Left ventricle myocardium inferior (tissue), 1 donor: Measurements from ENCODE around the gene CORO6. TPM values are rescaled to one million over a fixed set of nuclear protein-coding genes. Genes with fewer than 3 reads are reported as not detected.

Experiments
- DNase-seq: peaks from one replicate; pipeline ENCODE4 v3.0.0-alpha.2; 2020
- H3K27ac ChIP-seq: fragments of 200-600 bp; replicated peaks from 2 replicates; pipeline ENCODE4 v1.8.0; 2021
- H3K27me3 ChIP-seq: fragments of 200-600 bp; 2 replicates; pipeline ENCODE4 v1.8.0; 2021; ENCODE audit warnings: low read depth
- H3K36me3 ChIP-seq: fragments of 200-600 bp; 2 replicates; pipeline ENCODE4 v1.8.0; 2021
- H3K4me1 ChIP-seq: fragments of 200-600 bp; 2 replicates; pipeline ENCODE4 v1.8.0; 2021
- H3K4me3 ChIP-seq: fragments of 200-600 bp; 2 replicates; pipeline ENCODE4 v1.8.0; 2021; ENCODE audit warnings: mild to moderate bottlenecking, moderate library complexity
- H3K9me3 ChIP-seq: fragments of 200-600 bp; replicated peaks from 2 replicates; pipeline ENCODE4 v1.8.0; 2021
- CTCF ChIP-seq: fragments of 200-600 bp; IDR thresholded peaks from 2 replicates; pipeline ENCODE4 v1.8.0; 2021; ENCODE audit warnings: antibody characterized with exemption, mild to moderate bottlenecking, borderline replicate concordance
- intact Hi-C: fragments of 100-400 bp; cut with micrococcal nuclease; formaldehyde crosslinking; loops from one replicate; pipeline ENCODE4 v1.11.0; 2022
- total RNA-seq: library from RNA; stranded (reverse); fragmentation: NEBNext Ultra II Directional; extraction: Animal tissue kit (Norgen Biotek cat#: 25700); gene quantifications from one replicate; pipeline ENCODE4 v1.2.1, GENCODE V29; 2021
- donor health status: DM: no; HTN: yes; CAD: no; lungs with severe emphysema.

The CORO6 gene
- total RNA-seq, 1 donor from 2014 or later, result 101 TPM

- no peak for DNase-seq
- Histone ChIP-seq H3K9me3 (no peaks in the 10 kb centered on the region), H3K27me3 (no peaks in the 10 kb centered on the region), H3K36me3 (no peaks in the 10 kb centered on the region), H3K4me1 (peaks cover 14% of the 10 kb centered on the region), H3K4me3 (no peak overlapping the region), H3K27ac (no peak overlapping the region)
- intact Hi-C loops, result no loop called here
- TF ChIP-seq CTCF, result no peak
Measured at GRCh38 chr17:29608986-29609385, 13.7 kb downstream of the CORO6 start.

GRCh38 chr17:29607557-29608195 lies 15.0 kb downstream of the CORO6 start:
- H3K4me3 ChIP-seq, result no peak overlapping the region
- intact Hi-C loops, result no loop called here
- DNase-seq, result no peak
- no peaks in the 10 kb centered on the region for H3K9me3 ChIP-seq
- H3K4me1 ChIP-seq, result peaks cover under 1% of the 10 kb centered on the region
- TF ChIP-seq CTCF, result no peak
- no peaks in the 10 kb centered on the region for H3K36me3 ChIP-seq
- H3K27ac ChIP-seq, result no peak overlapping the region
- no peaks in the 10 kb centered on the region for H3K27me3 ChIP-seq

DNA sequence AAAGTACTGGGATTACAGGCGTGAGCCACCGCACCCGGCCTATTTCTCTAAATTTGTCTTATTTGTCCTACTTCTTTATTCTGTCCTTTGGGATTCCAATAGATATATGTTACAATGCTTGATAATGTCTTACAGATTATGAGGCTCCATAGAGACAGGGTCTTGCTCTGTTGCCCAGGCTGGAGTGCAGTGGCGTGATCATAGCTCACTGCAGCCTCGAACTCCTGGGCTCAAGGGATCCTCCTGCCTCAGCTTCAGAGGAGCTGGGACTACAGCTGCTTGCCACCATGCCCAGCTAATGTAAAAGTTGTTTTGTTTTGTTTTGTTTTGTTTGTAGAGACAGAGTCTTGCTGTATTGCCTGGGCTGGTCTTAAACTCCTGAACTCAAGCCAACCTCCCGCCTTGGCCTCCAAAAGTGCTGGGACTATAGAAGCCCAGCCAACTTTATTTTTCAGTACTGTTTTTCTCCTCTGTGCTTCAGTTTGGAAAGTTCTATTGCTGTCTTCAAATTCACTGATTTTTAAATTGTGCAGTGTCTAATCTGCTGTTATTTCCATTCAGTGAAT lies 19.5 kb downstream of the CORO6 start:
- no peak for TF ChIP-seq CTCF
- DNase-seq, result peak; percentile 16
- H3K9me3 ChIP-seq, result no peaks in the 10 kb centered on the region
- no peaks in the 10 kb centered on the region for H3K36me3 ChIP-seq
- no peaks in the 10 kb centered on the region for H3K4me1 ChIP-seq
- no peaks in the 10 kb centered on the region for H3K27me3 ChIP-seq
- intact Hi-C loops, result no loop called here
- H3K27ac ChIP-seq, result no peak overlapping the region
- no peak overlapping the region for H3K4me3 ChIP-seq

GRCh38 chr17:29597361-29598172 lies 25.1 kb downstream of the CORO6 start:
- Histone ChIP-seq H3K4me3 (no peak overlapping the region), H3K27ac (peak overlapping the region; percentile 25), H3K27me3 (no peaks in the 10 kb centered on the region), H3K9me3 (no peaks in the 10 kb centered on the region), H3K36me3 (no peaks in the 10 kb centered on the region), H3K4me1 (peaks cover 42% of the 10 kb centered on the region)
- intact Hi-C loops, result no loop called here
- DNase-seq, result no peak
- no peak for TF ChIP-seq CTCF

- no peak overlapping the region for H3K4me3 ChIP-seq
- H3K27me3 ChIP-seq, result no peaks in the 10 kb centered on the region
- H3K9me3 ChIP-seq, result no peaks in the 10 kb centered on the region
- no peak for DNase-seq
- peaks cover 49% of the 10 kb centered on the region for H3K4me1 ChIP-seq
- H3K36me3 ChIP-seq, result no peaks in the 10 kb centered on the region
- intact Hi-C loops, result no loop called here
- peak overlapping the region; percentile 25 for H3K27ac ChIP-seq
- no peak for TF ChIP-seq CTCF
Measured at GRCh38 chr17:29596811-29597210, 25.9 kb downstream of the CORO6 start.
